Measurements from ENCODE around the gene GAP43. TPM values are rescaled to one million over a fixed set of nuclear protein-coding genes. Genes with fewer than 3 reads are reported as not detected.

The GAP43 gene, protein sequence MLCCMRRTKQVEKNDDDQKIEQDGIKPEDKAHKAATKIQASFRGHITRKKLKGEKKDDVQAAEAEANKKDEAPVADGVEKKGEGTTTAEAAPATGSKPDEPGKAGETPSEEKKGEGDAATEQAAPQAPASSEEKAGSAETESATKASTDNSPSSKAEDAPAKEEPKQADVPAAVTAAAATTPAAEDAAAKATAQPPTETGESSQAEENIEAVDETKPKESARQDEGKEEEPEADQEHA
- 0.05 to 0.08 TPM in 2 of 5 replicates, not detected in the others for total RNA-seq (2022; extraction: Qiagen RNA extraction; ENCODE audit: low read depth)

GRCh38 chr3:115623044-115623868 is at the start of gene GAP43:
GAP43 (plus strand) TSS chr3:115623510; CDS start chr3:115623690, 180 bp downstream.

